ENCODE data around the gene TMEFF2. TPM values are rescaled to one million over a fixed set of nuclear protein-coding genes. Genes with fewer than 3 reads are reported as not detected.
A peak's percentile ranks its signal among the peaks of the same experiment; 100 is the strongest.

TMEFF2 gene
- polyA plus RNA-seq, 1 donor from 2014 or later: not detected

- no peak overlapping the region for H3K4me3 Mint-ChIP-seq
- no peaks in the 10 kb centered on the region for H3K4me1 Mint-ChIP-seq
- no peaks in the 10 kb centered on the region for H3K9me3 Mint-ChIP-seq
- no peak overlapping the region for H3K27ac Mint-ChIP-seq
- H3K36me3 Mint-ChIP-seq: no peaks in the 10 kb centered on the region
- H3K27me3 Mint-ChIP-seq: no peaks in the 10 kb centered on the region
Measured at GRCh38 chr2:192042126-192042525, 152.6 kb downstream of the TMEFF2 start.

GRCh38 chr2:192038110-192038509, 156.6 kb downstream of the TMEFF2 start:
- no peak overlapping the region for H3K27ac Mint-ChIP-seq

GRCh38 chr2:192035731-192036442, 158.8 kb downstream of the TMEFF2 start:
- H3K27me3 Mint-ChIP-seq: no peaks in the 10 kb centered on the region
- H3K9me3 Mint-ChIP-seq: no peaks in the 10 kb centered on the region
- H3K4me1 Mint-ChIP-seq: peaks cover 0 to 2% (median 0%) of the 10 kb centered on the region in 3 donors
- H3K27ac Mint-ChIP-seq: no peak overlapping the region
- no peaks in the 10 kb centered on the region for H3K36me3 Mint-ChIP-seq
- no peak overlapping the region for H3K4me3 Mint-ChIP-seq

More at GRCh38 chr2:192038110-192038509, 156.6 kb downstream of the TMEFF2 start:
- Mint-ChIP-seq H3K36me3 (no peaks in the 10 kb centered on the region), H3K4me1 (peaks cover 0 to 2% (median 0%) of the 10 kb centered on the region in 3 donors), H3K9me3 (no peaks in the 10 kb centered on the region), H3K4me3 (no peak overlapping the region), H3K27me3 (no peaks in the 10 kb centered on the region)

DNA sequence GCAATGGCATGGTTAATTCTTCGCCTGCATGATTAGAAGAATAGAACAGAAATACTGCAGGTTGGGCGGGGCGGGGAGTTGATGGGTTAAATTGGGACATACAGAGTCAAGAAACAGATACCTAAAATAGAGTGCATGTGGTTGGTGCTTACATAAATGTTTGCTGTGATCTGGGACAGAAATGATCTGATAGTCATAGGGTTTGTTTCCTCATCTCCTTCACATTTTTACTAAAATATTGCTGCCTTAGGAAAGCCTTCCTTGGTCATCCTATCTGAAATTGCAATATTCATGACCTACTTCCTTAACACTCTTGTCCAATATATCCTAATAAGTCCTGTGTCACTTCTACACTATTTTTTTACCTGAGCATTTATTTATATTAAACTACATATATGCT, 163.9 kb downstream of the TMEFF2 start:
- Mint-ChIP-seq H3K27me3 (no peaks in the 10 kb centered on the region), H3K36me3 (no peaks in the 10 kb centered on the region), H3K27ac (no peak overlapping the region)

GRCh38 chr2:192030289-192030688, 164.4 kb downstream of the TMEFF2 start:
- H3K4me3 Mint-ChIP-seq: no peak overlapping the region
- no peaks in the 10 kb centered on the region for H3K36me3 Mint-ChIP-seq
- peaks cover 1% of the 10 kb centered on the region for H3K27me3 Mint-ChIP-seq
- H3K27ac Mint-ChIP-seq: no peak overlapping the region
- peaks cover 0 to 3% (median 2%) of the 10 kb centered on the region in 3 donors for H3K9me3 Mint-ChIP-seq
- H3K4me1 Mint-ChIP-seq: no peaks in the 10 kb centered on the region

More for the DNA sequence above, 163.9 kb downstream of the TMEFF2 start:
- Mint-ChIP-seq H3K4me3 (no peak overlapping the region), H3K9me3 (peaks cover 0 to 3% (median 2%) of the 10 kb centered on the region in 3 donors), H3K4me1 (peaks cover 0 to 2% (median 0%) of the 10 kb centered on the region in 3 donors)

DNA sequence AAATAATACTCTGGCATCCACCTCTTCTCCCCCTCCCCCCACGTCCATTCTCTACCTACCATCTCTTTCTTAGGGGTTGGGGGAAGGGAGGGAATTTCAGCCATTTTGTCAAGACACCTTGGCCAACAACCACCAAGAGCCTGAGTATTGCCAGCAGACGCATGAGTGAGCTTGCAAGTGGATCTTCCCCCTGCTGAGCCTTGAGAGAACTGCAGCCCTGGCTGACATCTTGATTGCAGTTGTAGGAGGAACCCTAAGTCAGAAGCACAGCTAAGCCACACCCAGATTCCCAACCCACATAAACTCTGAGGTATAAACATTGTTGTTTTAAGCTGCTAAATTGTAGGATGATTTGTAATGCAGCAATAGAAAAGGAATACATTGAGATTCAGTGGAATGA, 165.6 kb downstream of the TMEFF2 start:
- H3K27me3 Mint-ChIP-seq: peaks cover 1% of the 10 kb centered on the region
- no peak overlapping the region for H3K4me3 Mint-ChIP-seq
- H3K27ac Mint-ChIP-seq: peak overlapping the region in 1 of 3 donors; percentile 5
- peaks cover 0 to 3% (median 2%) of the 10 kb centered on the region in 3 donors for H3K9me3 Mint-ChIP-seq
- H3K36me3 Mint-ChIP-seq: no peaks in the 10 kb centered on the region
- H3K4me1 Mint-ChIP-seq: no peaks in the 10 kb centered on the region

DNA sequence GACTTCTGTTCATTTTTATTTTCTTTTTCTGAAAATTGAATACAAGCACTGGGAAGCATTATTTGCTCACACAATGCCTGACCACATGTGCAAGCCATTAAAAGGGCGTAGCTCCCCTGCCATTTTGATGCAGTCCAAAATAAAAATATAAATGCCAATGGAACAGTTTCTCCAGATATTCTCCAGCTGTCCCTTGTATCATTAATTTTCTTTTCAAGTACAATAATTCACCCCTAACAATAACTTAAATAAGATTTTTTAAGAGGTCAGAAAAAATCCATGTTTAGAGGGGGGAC, 168.0 kb downstream of the TMEFF2 start:
- no peaks in the 10 kb centered on the region for H3K36me3 Mint-ChIP-seq
- peaks cover 1% of the 10 kb centered on the region for H3K27me3 Mint-ChIP-seq
- H3K4me3 Mint-ChIP-seq: no peak overlapping the region
- H3K4me1 Mint-ChIP-seq: no peaks in the 10 kb centered on the region
- H3K9me3 Mint-ChIP-seq: peaks cover 0 to 3% (median 2%) of the 10 kb centered on the region in 3 donors
- no peak overlapping the region for H3K27ac Mint-ChIP-seq

DNA sequence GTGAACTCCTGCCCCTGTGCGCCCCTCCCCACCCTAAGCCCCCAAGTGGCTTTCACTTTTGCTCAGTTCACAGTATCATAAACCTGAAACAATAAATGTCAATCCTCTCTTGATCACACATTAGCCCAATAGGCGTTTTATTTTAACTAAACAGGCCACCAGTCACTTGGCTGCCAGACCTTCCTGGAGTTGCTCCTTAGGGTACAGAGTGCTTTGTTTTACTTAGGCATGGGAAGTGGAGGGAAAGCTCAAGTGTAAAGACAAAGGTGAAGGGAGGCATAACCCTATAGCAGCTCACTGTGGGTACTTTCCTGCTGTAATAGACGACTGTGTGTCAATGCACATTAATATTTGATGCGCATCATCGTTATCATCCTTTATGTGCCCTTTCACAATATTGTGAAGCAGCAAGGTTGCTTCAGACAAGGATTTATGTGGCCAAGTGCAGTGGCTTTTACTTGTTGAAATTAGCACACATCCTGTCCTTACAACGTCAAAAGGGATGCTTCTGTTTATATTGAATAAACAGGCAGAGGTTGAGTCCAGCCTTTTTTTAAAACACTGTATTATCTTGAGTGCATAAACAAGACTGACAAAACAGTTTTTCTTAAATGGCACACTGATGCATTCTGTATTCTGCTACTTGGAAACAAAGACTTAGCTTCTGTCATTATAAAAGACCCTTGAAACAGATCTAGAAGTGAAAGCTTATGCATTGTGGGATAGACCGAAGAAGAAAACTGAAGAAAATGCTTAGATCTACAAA, 168.5 kb downstream of the TMEFF2 start:
- Mint-ChIP-seq H3K27me3 (peaks cover 1% of the 10 kb centered on the region), H3K4me3 (no peak overlapping the region), H3K27ac (no peak overlapping the region), H3K4me1 (no peaks in the 10 kb centered on the region), H3K9me3 (peaks cover 0 to 3% (median 2%) of the 10 kb centered on the region in 3 donors), H3K36me3 (no peaks in the 10 kb centered on the region)

GRCh38 chr2:192025637-192026036, 169.1 kb downstream of the TMEFF2 start:
- Mint-ChIP-seq H3K27ac (no peak overlapping the region), H3K36me3 (no peaks in the 10 kb centered on the region), H3K9me3 (peaks cover 0 to 3% (median 2%) of the 10 kb centered on the region in 3 donors), H3K4me3 (no peak overlapping the region), H3K4me1 (no peaks in the 10 kb centered on the region), H3K27me3 (peaks cover 1% of the 10 kb centered on the region)

GRCh38 chr2:192023006-192023405, 171.7 kb downstream of the TMEFF2 start:
- Mint-ChIP-seq H3K4me1 (no peaks in the 10 kb centered on the region), H3K36me3 (no peaks in the 10 kb centered on the region), H3K4me3 (no peak overlapping the region), H3K9me3 (peaks cover 0 to under 1% (median 0%) of the 10 kb centered on the region in 3 donors), H3K27me3 (peaks cover 2% of the 10 kb centered on the region), H3K27ac (no peak overlapping the region)

DNA sequence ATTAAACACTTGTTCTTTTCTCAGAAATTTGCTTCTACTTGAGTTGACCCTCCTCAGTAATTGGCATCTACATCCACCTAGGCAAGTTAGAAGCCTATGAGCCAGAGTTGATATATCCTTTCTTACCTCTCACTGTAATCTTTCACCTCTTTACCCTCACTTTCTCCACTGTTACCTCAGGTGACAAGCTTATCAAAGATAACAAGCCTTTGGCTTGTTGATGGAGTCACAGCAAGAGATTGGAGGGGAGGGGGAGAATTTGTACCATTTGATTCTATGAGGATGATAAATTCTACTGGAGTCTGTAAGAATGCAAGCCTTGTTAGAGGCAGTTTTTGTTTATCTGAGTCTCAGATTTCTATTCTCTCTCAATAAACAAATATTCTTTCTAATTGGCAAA, 176.9 kb downstream of the TMEFF2 start:
- Mint-ChIP-seq H3K27ac (no peak overlapping the region), H3K4me1 (no peaks in the 10 kb centered on the region), H3K9me3 (no peaks in the 10 kb centered on the region), H3K36me3 (no peaks in the 10 kb centered on the region), H3K4me3 (no peak overlapping the region), H3K27me3 (peaks cover 1% of the 10 kb centered on the region)

- H3K27ac Mint-ChIP-seq: no peak overlapping the region
- H3K4me3 Mint-ChIP-seq: no peak overlapping the region
- H3K27me3 Mint-ChIP-seq: peaks cover 1% of the 10 kb centered on the region
- H3K9me3 Mint-ChIP-seq: no peaks in the 10 kb centered on the region
- H3K36me3 Mint-ChIP-seq: no peaks in the 10 kb centered on the region
- H3K4me1 Mint-ChIP-seq: no peaks in the 10 kb centered on the region
Measured at GRCh38 chr2:192016265-192016664, 178.5 kb downstream of the TMEFF2 start.

DNA sequence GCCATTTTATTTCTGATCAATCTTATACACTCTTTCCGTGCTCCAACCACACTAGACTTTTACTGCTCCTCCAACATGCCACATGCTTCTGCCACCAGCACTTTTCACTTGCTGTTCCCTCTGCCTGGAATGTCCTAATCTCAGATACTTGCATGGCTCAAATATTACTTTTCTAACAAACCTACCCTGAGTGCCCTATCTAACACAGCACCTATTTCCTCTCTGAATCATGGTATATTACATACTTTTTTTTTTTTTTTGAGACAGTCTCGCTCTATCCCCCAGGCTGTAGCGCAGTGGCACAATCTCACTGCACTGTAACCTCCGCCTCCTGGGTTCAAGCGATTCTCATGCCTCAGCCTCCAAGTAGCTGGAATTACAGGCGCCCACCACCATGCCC, 181.5 kb downstream of the TMEFF2 start:
- Mint-ChIP-seq H3K4me1 (no peaks in the 10 kb centered on the region), H3K27ac (no peak overlapping the region), H3K27me3 (peaks cover 9% of the 10 kb centered on the region), H3K4me3 (no peak overlapping the region), H3K9me3 (no peaks in the 10 kb centered on the region), H3K36me3 (no peaks in the 10 kb centered on the region)

- H3K9me3 Mint-ChIP-seq: no peaks in the 10 kb centered on the region
- H3K27ac Mint-ChIP-seq: no peak overlapping the region
Measured at GRCh38 chr2:192011196-192011595, 183.5 kb downstream of the TMEFF2 start.

GRCh38 chr2:192010073-192010472, 184.7 kb downstream of the TMEFF2 start:
- H3K27me3 Mint-ChIP-seq: peaks cover 11% of the 10 kb centered on the region
- no peak overlapping the region for H3K27ac Mint-ChIP-seq
- no peaks in the 10 kb centered on the region for H3K36me3 Mint-ChIP-seq
- no peaks in the 10 kb centered on the region for H3K4me1 Mint-ChIP-seq
- H3K4me3 Mint-ChIP-seq: no peak overlapping the region
- no peaks in the 10 kb centered on the region for H3K9me3 Mint-ChIP-seq

More at GRCh38 chr2:192011196-192011595, 183.5 kb downstream of the TMEFF2 start:
- Mint-ChIP-seq H3K4me1 (no peaks in the 10 kb centered on the region), H3K27me3 (peaks cover 11% of the 10 kb centered on the region), H3K4me3 (no peak overlapping the region), H3K36me3 (no peaks in the 10 kb centered on the region)

Data from IgD-negative memory B cell (primary cell).